ENCODE measurements around the gene PLA2G3. TPM values are rescaled to one million over a fixed set of nuclear protein-coding genes. Genes with fewer than 3 reads are reported as not detected.

PLA2G3 gene
- total RNA-seq, 1 experiment from 2014 or later = not detected

GRCh38 chr22:31096657-31097279, 43.5 kb downstream of the PLA2G3 start:
- no peak overlapping the region for H3K27ac ChIP-seq (ENCODE audit: low read length)
- ChIA-PET CTCF (interaction anchor here (0.5 kb wide), 1 partner anchor 90 kb away, joined by 4 read pairs; no protein-coding TSS in a partner anchor), POLR2A (no interaction called here)
- no peaks in the 10 kb centered on the region for H3K36me3 ChIP-seq (ENCODE audit: control insufficient read depth, insufficient read depth, low read length)
- H3K27me3 ChIP-seq (ENCODE audit: control insufficient read depth, insufficient read depth, low read length) = no peaks in the 10 kb centered on the region
- no peaks in the 10 kb centered on the region for H3K9me3 ChIP-seq (ENCODE audit: control insufficient read depth, insufficient read depth, low read depth, low read length)
- BruUV-seq (replicated peaks) = no TSS peak
- H3K4me3 ChIP-seq (ENCODE audit: low read depth in 2 of 2, low read length in 2 of 2) = no peak overlapping the region
- ATAC-seq (no peak), DNase-seq (ENCODE audit: low read depth, low spot score) (no peak)
- no peaks in the 10 kb centered on the region for H3K4me1 ChIP-seq (ENCODE audit: control insufficient read depth, insufficient read depth, low read length)
- intact Hi-C loops (cut with micrococcal nuclease; ENCODE audit: unreplicated experiment) = no loop called here
- in situ Hi-C loops (cut with HindIII; ENCODE audit: low pct_unique_long_range_greater_than_20kb, low sequenced_read_pairs) = no loop called here
- TF ChIP-seq TCF7L2 (IDR thresholded peaks at IDR 0.05; ENCODE audit: low read depth, low read length) (no peak), SIN3A (IDR thresholded peaks at IDR 0.05; ENCODE audit: borderline replicate concordance, insufficient read depth, low read depth, low read length) (no peak), CTCF (IDR thresholded peaks at IDR 0.05) (no peak), REST (IDR thresholded peaks at IDR 0.05; ENCODE audit: insufficient read depth in 1 of 2, low read depth in 2 of 2, low read length in 1 of 2) (no peak), POLR2AphosphoS5 (IDR thresholded peaks at IDR 0.05; ENCODE audit: low read depth, low read length) (no peak)

- H3K9me3 ChIP-seq (ENCODE audit: control insufficient read depth, insufficient read depth, low read depth, low read length) = no peaks in the 10 kb centered on the region
- no peak overlapping the region for H3K4me3 ChIP-seq (ENCODE audit: low read depth in 2 of 2, low read length in 2 of 2)
- H3K4me1 ChIP-seq (ENCODE audit: control insufficient read depth, insufficient read depth, low read length) = no peaks in the 10 kb centered on the region
- no peaks in the 10 kb centered on the region for H3K27me3 ChIP-seq (ENCODE audit: control insufficient read depth, insufficient read depth, low read length)
- ChIA-PET CTCF (interaction anchor here (0.9 kb wide), 1 partner anchor 45 kb away, joined by 3 read pairs; no protein-coding TSS in a partner anchor), POLR2A (interaction anchor here (0.7 kb wide), 1 partner anchor 23 kb away, joined by 5 read pairs; no protein-coding TSS in a partner anchor)
- H3K36me3 ChIP-seq (ENCODE audit: control insufficient read depth, insufficient read depth, low read length) = no peaks in the 10 kb centered on the region
- DNase-seq (ENCODE audit: low read depth, low spot score) (no peak), ATAC-seq (no peak)
- intact Hi-C loops (cut with micrococcal nuclease; ENCODE audit: unreplicated experiment) (no loop called here), in situ Hi-C loops (cut with HindIII; ENCODE audit: low pct_unique_long_range_greater_than_20kb, low sequenced_read_pairs) (no loop called here)
- BruUV-seq (replicated peaks) = no TSS peak
- TF ChIP-seq TCF7L2 (IDR thresholded peaks at IDR 0.05; ENCODE audit: low read depth, low read length) (no peak), SIN3A (IDR thresholded peaks at IDR 0.05; ENCODE audit: borderline replicate concordance, insufficient read depth, low read depth, low read length) (no peak), REST (IDR thresholded peaks at IDR 0.05; ENCODE audit: insufficient read depth in 1 of 2, low read depth in 2 of 2, low read length in 1 of 2) (no peak), CTCF (IDR thresholded peaks at IDR 0.05) (no peak), POLR2AphosphoS5 (IDR thresholded peaks at IDR 0.05; ENCODE audit: low read depth, low read length) (no peak)
- no peak overlapping the region for H3K27ac ChIP-seq (ENCODE audit: low read length)
Measured at GRCh38 chr22:31095637-31096249, 44.6 kb downstream of the PLA2G3 start.

Data from Panc1 (cell line).